Hematopoietic multipotent progenitor cell treated with erythropoietin and hydrocortisone succinate and interleukin-3 and kit ligand, for 6 days (in vitro differentiated cells): ENCODE results near the gene TNNI2.
"Not testable (repeated sequence)": the region's sequence is repeated elsewhere in the genome, so short reads cannot be mapped to it uniquely, and the experiment has no call there.

ENCODE experiments used
- DNase-seq: peaks from one replicate; pipeline ENCODE4 v3.0.0-alpha.2; 2015

The TNNI2 gene

DNA sequence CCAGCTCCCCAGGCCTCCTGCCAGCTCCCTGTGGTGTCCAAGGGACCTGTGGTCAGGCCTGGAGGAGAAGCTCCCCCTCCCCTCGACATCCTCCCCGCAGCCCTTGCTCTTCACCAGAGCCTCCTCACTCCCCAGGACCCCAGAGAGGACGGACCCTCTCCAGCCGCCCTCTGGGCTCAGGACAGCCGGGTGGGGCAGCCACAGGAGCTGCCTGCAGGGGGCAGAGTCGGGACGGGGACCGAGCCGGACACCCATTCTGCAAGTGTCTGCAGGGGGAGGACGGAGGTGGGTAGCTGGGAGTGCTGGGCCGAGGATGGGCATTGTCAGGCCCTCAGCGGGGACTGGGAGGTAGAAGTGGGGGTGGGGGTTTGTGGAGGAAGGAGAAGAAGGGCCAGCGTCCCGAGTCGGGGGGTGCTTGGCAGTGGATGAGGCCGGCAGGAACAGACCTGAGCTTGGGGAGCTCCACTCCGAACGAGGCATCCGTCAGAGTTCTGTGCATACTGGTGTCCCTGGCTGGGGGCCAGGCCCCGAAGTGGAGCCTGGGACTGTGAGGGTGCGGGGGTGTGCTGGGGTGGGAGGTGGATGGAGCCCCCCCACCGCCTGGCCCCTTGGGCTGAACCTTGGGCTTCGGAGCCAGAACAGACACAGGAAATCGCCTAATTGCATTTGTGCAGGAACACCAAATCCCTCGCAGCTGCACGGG is 37.7 kb downstream of the TNNI2 start:
- DNase-seq, result peak; percentile 53

DNA sequence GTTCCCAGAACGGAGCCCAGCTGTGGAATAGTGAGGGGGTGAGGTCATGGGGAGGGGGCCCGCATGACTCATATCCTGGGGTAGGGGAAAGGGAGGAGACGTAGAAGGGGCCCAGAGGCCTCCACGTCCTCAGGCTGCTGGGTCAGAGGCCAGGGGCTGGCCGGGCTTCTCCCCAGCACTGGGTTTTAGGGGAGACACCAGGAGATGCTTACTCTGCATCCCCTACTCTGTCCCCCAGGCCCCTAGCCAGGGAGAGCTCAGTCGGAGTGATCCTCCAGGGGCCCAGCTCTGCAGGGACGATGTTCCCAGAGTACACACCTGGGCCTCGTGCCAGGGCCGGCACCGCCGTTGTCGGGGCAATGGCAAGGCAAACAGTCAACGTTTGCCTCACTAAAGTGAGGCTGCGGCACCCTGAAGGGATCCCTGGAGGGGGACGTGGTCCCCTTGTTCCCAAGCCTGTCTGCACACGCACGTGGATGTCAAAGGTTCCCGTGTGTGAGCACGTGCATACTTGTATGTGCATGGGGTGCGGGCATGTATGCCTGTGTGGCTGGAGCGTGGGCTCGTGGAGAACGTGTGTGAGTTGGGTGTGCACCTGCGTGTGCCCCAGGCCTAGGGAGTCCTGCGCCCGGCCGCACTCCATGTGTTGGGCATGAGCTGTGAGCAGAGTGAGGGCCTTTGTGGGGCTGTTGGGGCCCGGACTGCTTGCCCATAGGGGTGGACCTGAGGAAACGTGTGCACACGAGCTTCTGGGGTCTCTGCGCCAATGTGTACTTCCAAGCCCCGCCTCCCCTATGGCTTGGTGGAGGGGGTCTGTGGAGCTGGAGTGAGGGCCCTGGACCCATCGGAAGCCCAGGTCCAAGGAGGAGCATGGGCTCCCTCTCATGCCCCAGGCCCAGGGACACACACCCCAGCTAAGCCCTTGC is 38.7 kb downstream of the TNNI2 start:
- no peak for DNase-seq

DNA sequence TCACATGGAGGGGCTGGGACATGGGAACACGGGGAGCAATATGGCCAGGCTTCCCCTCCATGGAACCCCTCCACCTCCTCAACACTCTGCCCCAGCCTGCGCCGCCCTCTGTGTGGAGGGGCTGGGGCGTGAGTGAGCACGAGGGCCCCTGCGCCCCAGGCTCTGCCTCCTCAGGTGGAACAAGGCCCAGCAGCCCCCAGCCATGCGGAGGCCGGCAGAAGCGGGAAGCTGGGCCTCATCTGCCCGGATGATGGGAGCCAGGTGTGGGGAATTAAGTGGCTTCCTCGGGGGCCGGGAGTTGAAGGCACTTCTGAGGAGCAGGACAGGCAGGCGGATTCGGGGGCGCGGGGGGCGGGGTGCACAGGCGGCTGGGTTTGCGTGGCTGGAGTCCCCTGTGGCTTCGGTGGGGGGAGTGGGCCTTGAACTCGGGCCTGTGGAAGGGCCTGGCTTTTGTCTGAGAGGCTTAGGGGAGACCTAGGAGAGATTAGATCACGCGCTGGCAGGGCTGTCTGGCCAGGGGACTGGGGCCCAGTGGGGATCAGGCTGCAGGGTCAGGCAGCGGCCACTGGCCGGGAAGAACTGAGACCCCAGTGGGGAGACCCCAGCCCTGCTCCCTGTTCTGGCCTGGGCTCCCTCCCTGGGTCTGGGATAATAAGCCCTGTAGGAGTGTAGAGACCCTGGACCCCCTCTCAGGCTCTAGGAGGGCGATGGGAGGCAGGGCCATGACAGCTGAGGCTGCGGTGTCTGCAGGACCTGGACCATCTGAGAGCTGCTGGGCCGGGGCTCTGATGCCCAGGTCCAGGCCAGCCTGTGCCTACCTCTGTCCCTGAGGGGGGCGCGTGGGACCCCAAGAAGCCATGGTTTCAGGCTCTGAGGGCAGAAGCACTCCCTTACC is 39.6 kb downstream of the TNNI2 start:
- no peak for DNase-seq

DNA sequence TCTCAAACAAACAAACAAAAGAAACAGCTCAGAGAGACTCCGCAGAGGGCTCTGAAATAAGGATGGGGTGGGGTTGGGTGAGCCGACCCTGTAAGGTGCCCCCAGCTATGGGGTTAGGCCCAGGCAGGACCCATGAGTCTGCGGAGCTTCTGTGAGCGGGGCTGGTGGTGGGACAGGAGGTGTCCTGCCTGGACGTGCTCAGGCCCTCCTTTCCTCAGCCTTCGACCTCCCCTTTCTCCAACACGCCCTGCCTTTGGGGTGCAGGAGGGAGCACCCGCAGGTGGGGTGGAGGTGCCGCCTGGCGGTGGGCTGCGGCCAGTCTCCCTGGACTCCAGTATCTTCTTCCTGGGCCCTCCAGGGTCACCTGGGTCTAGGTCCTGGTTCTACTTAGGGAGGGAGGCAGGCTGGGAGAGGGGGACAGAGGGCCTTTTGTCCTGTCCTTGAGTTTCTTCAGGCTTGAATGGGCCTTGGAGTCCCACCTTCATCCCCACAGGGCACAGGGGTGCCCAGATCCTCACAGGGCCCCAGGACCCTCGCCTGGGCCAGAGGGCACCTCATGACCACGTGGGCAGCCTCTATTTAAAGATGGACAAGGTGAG is 40.7 kb downstream of the TNNI2 start:
- no peak for DNase-seq

DNA sequence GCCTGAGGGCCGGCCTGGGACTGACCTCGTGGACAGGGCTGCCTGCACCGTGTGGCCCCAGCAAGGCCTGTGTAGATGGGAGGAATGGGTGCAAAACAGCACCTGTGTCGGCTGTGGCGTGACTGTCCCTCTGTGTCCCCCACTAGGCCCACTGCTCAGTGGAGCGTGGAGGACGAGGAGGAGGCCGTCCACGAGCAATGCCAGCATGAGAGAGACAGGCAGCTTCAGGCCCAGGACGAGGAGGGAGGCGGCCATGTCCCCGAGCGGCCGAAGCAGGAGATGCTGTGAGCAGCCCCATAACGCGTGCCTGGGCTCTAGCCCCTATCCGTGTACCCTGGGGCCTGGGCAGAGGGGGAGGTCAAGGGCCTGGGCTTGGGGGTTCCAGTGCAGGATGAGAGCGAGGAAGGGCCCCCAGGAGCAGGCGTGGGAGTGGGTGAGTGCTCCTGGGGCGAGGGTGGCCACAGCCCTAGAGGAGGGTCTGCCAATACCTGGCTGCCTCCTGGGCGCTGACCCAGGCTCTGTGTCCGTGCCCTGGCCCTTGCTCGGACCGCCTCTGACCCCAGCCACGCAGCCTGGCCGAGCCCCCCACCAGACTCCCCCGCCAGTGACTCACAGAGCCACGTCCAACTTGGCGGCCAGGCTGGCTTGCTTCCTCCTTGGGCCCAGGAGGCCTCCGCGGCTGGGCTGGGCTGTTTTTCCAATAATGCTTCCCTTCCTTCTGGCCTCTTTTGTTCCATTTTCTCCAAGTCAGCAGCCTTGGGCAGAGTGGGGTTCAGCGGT is 41.4 kb downstream of the TNNI2 start:
- no peak for DNase-seq

DNA sequence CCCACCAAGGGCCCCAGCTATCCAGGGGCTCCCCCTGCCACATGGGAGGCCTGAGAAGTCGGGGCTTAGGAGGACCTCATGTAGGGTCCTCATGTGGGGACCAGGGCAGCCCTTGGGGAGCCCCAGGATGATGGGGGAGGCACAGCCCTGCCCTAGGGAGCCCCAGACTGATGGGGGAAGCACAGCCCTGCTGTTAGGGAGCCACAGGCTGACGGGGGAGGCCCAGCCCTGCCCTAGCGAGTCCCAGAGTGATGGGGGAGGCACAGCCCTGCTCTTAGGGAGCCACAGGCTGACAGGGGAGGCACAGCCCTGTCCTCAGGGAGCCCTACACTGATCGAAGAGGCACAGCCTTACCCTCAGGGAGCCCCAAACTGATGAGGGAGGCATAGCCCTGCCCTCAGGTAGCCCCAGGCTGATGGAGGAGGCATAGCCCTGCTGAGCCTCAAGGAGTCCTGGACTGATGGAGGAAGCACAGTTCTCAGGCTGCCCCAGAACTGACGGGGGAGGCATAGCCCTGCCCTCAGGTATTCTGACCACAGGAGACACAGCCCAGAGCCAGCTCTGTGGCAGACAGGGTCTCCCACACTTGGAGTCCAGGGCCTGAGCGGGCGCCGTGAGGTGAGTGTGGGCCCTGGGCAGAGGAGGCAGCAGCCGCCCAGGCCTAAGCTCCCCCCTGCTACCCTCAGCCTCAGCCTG is 42.1 kb downstream of the TNNI2 start:
- no peak for DNase-seq

DNA sequence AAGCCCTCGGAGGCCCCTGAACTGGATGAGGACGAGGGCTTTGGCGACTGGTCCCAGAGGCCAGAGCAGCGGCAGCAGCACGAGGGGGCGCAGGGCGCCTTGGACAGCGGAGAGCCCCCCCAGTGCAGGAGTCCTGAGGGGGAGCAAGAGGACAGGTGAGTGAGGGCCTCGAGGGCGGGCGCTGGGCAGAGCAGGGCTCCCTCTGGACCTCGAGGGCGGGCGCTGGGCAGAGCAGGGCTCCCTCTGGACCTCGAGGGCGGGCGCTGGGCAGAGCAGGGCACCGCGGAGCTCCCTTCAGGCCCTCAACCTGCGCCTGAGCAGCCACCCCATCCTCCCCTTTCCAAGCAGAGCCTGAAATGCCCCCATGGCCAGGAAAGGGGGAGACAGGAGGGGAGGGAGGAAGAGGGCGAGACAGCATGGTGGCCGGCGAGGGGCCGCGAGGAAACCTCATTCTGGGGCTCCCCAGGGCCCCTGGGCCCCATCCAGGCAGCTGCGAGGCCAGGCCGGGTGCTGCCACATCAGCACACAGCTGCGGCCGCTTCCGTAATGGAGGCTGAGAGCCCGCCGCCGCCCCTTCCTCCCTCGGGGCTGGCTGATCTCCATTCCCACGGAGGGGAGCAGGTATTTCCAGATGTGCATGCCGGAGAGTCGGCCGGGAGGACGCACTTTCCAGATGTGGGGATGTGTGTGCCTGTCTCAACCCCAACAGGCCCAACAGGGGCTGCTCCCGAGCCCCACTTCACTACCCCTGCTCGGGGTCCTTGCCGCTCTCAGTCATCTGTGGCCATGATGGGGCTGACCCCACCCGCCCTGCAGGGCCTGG is 42.9 kb downstream of the TNNI2 start:
- DNase-seq, result no peak

DNA sequence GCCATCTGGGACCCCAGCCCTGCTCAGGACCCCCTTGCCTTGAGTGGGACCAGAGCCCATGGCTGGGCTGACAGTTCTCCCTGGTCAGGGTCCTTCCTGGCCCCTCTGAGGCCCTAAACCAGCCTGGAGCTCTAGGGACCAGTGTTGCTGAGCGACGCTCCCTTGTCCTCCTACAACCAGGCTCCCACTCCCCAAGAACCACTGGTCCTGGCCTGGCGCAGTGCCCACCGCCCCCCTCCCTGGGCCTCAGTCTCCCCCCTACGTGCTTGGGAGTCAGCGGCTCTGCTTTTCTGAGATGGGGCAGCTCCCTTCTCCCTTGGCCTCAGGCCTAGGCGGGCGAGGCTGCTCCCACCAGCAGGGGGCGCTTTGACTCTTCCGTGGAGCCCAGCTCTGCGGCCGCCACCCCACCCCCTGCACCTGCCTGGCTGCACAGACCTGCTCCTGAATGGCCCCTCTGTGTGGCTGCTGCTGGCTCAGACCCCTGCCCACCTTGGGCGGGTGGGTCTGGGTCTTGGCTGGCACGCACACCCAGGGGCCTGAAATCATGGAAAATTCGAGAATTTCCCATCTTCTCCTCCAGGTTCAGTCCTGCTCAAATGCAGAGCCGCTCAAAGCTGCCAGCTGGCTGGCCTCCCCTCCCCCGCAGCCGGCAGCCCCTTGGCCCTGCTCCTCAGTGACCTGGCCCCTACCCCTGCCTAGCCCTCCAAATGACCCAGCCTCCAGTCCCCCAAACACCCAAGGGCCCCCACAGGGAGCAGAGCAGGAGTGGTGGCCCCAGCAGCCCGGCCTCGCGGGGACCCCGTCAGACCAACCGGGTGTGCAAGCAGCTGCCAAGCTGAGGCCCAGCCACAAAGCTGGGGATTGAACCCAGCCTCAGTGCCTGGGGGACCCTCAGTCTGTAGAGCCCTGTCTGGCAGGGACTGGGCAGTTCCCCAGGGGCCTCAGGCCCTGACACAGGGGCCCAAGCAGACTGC is 43.8 kb downstream of the TNNI2 start:
- DNase-seq, result peak; percentile 86

DNA sequence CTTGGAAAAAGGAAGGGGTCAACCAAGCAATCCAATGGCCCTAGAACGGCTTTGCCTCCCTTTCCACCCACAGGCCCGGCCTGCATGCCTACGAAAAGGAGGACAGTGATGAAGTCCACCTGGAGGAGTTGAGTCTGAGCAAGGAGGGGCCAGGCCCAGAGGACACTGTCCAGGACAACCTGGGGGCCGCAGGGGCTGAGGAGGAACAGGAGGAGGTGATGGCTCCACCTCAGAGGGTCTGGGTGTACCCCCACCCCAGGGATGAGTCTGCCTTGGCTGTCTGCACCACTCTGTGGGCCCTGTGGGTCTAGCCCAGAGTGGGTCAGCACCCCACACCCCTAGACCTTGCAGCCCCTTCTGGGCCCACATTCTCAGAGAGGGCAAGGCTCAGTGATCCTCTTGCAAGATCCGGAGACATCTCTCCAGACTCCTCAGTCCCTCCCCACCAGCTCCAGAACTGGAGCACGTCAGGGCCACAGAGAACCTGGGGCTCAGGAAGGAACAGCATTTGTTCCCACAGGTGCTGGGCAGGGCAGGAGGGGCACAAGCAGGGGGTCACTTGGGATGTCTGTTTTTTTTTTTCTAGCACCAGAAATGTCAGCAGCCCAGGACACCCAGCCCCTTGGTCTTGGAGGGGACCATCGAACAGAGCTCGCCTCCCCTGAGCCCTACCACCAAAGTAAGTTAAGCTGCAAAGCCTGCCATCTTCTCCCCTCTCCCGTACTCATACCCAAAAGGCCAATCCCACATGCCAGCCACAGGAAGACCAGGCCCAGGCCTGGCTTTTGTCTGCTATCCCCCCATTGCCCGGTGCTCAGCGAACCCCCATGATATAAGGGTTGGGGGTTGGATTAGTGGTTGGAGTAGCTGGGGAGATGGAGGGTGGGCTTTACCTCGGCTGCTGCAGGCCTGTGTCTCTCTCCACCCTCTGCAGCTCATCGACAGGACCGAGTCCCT is 44.8 kb downstream of the TNNI2 start:
- no peak for DNase-seq

DNA sequence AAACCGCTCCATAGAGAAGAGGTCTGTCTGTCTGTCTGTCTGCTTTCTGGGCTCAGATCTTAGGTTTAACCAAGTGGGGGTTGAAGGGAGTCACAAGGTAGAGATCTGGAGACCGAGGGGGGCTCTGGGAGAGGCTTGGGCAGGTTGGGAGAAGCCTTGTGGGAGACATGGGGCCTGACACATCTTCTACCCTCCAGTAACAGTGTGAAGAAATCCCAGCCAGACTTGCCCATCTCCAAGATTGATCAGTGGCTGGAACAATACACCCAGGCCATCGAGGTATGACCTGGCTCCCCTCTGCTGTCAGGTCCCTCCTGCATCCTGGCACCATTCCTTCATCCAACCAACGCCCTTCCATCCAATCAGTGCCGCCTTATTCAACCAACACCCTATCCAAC is 45.5 kb downstream of the TNNI2 start:
- no peak for DNase-seq

DNA sequence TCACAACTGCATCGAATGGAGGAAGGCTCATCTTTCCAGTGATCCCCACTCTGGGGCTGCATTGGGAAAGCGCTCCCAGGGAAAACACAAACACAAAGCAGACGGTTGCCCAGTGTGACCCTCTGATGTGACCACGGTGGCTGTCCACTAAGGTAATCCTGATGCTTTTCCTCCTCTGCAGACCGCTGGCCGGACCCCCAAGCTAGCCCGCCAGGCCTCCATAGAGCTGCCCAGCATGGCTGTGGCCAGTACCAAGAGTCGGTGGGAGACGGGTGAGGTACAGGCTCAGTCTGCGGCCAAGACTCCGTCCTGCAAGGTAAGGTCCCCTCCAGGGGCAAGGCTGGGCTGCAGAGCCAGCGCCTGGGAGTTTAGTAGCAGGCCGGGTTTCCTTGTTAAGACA is 47.8 kb downstream of the TNNI2 start:
- not testable (repeated sequence) for DNase-seq

DNA sequence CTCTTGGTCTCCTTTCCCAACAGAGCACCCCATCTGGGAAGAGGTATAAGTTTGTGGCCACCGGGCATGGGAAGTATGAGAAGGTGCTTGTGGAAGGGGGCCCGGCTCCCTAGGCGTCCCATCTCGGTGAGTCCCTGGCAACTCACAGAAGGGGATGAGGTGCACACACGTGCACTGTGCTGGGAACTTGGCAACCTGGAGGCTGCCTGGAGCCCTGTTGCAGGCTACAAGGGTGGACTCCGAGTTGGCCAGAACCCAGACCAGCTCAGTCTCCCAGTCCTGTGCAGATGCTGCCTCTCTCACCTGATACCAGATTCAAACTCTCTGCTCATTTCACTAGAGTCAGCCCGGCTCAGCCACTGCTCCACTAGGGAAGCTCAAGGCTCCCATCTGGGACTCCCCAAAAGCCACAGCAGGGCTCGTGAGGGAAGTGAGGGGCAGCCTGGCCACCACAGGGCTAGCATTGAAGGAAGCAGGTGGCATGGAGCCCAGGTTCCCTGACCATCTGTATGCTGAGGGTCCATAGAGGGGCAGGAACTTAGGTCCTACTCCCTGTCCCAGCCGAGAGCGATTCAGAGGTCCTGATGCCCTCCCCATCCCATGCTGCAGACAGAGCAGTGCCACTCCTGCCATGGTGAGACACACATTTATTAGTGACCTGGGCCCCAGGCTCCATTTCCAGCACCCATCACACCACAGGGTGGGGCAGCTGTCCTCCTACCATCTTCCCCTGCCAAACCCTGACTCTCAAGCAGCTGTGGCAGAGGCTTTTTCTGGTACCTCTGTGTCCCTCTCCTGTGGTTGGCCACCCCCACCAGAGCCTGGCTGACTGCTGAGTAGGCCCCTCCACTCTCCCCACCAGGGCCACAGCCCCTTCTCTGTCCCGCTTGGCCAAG is 48.9 kb downstream of the TNNI2 start:
- DNase-seq, result no peak

DNA sequence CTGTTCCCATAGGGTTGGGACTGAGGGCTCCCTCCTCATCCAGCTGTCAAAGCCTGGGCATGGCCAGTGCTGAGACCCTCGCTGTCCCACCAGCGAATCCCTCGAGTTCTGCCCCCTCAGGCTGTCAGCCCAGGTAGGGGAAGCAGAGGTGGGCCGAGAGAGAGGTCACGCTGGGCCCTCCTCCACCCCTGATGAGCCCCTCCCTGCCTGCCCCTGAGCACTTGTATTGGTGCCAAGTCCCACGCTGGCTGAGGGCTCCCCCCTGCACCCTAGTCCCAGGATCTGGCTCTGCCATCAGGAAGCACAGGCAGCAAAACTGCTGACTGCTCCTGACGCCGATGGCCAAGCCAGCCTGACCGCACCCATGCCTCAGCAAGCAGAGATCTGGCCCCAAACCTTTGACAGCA is 49.6 kb downstream of the TNNI2 start:
- no peak for DNase-seq

DNA sequence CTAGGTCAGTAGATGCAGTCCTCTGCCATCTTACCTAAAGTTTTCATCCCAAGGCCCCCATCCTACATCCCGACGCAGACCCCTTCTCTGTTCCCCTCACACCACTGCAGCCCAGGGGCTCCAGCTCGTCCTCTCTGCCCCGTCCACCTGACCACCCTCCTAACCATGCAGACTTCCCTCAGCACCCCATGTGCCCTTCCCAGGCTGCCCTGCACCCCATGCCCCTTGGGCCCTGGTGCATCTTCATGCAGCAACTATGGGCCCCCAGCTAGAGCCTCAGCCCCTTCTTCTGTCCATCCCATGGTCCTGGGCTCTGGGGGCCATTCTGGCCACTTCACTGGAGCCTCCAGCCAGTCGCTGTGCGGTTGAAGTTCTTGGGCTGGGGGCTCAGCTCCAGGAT is 50.0 kb downstream of the TNNI2 start:
- DNase-seq, result no peak

DNA sequence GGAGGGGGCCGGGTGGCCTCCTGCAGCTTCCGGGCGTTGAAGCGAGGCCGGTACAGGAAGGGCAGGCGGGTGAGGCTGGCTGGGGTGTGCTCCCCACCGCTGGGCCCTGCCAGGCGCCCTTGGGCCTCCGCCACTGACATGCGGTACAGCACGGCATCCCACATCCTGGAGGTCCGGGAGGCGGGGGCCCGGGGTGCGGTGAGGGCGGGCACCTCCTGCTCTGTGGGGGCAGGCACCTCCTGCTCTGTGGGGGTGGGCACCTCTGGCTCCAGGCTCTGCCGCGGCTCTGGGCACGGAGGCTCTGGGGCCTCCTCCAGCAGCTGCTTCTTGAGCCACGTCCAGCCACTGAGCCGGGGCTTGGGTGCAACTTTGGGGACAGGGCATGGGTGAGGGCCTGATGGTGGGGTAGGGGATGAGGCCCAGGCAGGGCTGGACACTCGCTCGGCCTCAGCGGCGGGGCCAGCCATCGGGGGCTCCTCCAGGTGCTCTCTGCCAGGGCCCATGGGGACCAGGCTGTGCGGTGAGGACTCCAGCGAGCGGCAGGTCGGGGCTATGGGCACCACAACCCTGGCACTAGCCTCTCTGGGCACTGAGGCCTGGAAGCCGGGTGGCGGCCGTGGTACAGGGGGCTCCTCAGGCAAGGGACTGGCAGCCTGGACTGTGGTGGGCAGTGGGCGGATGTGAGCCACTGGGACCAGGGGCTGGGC is 50.6 kb downstream of the TNNI2 start:
- DNase-seq, result peak; percentile 64
